GM12875 (cell line): ENCODE data around the gene PDK1.

Source experiments
- H3K4me3 ChIP-seq: one replicate; pipeline ENCODE4 v1.5.1; 2011; ENCODE audit warnings: low read depth, low read length, control low read depth
- TF ChIP-seq, protein P1 (sequence below): IDR thresholded peaks from 2 replicates; pipeline ENCODE4 v1.5.1; 2011; ENCODE audit warnings: low read depth, mild to moderate bottlenecking, control low read depth, inconsistent platforms, low read length, moderate library complexity, borderline replicate concordance; ENCODE audit not compliant: insufficient read depth

PDK1 gene

DNA sequence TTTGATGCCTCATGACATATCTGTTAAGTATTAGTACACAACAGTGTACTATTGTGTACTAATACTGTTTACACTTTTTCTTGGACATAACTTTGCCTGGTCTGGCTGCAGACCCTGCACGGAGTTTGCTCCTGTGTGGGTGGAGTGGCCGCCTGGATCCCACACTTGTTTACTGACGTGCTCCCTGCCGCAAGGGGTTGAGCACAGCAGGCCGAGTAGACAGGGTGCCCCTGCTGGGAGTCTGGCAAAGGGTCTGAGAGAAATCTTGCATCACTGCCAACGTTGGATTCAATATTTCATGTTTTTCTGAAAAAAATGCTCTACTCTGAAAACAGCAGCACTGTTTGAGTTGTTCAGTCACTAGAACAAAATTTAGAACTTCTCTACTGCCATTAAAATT lies 59.0 kb downstream of the PDK1 start:
- no peak overlapping the region for H3K4me3 ChIP-seq
- TF ChIP-seq, protein P1, sequence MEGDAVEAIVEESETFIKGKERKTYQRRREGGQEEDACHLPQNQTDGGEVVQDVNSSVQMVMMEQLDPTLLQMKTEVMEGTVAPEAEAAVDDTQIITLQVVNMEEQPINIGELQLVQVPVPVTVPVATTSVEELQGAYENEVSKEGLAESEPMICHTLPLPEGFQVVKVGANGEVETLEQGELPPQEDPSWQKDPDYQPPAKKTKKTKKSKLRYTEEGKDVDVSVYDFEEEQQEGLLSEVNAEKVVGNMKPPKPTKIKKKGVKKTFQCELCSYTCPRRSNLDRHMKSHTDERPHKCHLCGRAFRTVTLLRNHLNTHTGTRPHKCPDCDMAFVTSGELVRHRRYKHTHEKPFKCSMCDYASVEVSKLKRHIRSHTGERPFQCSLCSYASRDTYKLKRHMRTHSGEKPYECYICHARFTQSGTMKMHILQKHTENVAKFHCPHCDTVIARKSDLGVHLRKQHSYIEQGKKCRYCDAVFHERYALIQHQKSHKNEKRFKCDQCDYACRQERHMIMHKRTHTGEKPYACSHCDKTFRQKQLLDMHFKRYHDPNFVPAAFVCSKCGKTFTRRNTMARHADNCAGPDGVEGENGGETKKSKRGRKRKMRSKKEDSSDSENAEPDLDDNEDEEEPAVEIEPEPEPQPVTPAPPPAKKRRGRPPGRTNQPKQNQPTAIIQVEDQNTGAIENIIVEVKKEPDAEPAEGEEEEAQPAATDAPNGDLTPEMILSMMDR = no peak

DNA sequence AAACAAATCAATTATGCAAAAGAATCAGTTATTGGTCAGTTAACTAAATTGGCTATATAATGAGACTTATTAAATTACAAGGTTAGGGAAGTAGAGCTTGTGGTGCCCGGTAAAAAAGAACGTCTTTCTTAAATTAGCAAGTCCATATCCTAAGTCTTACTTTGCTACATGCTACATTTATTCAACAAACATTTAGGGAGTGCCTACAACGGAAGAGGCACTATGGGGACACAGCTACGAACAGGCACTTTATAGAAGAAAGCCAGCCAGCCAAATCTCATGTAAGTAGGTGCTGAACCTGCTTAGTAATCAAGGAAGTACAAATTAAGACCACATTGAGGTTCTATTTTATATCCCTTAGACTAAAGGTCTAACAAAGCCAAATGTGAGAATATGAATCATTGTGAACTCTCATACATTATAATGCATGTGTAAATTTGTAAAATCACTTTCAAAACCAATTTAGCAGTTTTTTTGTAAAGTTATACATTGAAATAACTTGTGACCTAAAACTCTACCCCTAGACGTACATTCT lies 59.9 kb downstream of the PDK1 start:
- H3K4me3 ChIP-seq = no peak overlapping the region
- TF ChIP-seq, protein P1 = no peak

DNA sequence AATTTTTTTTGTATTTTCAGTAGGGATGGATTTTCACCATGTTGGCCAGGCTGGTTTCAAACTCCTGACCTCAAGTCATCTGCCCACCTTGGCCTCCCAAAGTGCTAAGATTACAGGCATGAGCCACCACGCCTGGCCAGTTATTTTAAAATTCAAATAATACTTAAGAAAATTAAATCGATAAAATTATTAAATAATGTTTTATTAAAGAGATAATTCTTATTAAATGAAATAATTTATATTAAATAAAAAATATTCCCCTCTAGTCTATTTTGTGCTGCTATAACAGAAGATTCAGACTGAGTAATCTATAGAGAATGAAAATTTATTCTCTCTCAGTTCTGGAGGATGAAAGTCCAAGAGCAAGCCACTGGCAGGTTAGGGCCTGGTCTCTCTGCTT lies 61.2 kb downstream of the PDK1 start:
- H3K4me3 ChIP-seq = no peak overlapping the region
- TF ChIP-seq, protein P1 = no peak

DNA sequence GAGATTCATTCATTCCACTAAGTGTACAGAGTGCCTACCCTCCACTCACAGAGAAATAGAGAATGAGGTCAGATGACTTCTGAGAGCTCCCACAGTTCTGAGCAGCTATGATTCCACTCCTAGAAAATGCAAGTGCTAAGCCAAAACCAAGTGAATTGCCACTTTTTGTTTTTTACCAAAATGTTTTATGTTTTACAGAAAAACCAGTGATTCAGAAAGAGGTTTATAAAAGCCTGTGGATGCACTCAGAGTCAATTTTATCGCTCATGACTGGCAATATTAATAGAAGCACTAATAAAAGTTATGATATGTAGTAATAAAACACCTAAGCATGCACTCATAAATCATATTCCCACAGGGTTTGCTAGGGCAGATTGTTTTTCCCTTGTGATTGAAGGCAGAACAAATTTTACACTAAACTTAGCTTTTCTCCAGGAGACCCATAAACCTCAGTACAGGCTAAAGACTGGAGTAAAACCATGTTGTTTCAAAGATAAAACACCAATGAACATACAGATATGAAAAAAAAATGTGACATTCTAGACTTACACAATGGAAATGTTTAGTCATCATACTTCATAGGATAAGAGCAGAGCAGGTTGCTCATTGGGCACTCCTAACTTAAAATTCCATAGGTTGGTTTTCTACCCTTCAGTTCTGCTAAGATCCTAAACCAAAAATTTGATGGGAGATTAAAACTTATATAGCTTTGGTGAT lies 67.5 kb downstream of the PDK1 start:
- TF ChIP-seq, protein P1 = no peak
- no peak overlapping the region for H3K4me3 ChIP-seq

DNA sequence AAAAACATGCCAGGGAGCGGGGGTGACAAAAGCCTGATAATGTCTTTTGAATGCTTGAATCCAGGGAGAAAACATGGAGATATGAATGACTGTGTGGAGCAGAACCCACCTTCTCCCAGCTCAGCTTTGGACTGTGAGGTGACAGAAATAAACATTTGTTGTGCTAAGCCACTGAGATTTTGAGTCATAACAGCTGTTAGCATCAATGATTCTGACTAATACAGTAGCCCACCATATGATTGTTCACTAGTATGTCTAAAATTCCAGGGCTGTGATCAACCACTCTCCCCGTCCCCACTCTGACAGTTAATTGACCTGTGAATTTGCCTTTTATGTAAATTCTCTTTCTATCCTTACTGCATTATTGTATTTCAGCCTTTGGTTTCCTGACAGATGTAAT lies 69.1 kb downstream of the PDK1 start:
- TF ChIP-seq, protein P1 = no peak
- H3K4me3 ChIP-seq = no peak overlapping the region

DNA sequence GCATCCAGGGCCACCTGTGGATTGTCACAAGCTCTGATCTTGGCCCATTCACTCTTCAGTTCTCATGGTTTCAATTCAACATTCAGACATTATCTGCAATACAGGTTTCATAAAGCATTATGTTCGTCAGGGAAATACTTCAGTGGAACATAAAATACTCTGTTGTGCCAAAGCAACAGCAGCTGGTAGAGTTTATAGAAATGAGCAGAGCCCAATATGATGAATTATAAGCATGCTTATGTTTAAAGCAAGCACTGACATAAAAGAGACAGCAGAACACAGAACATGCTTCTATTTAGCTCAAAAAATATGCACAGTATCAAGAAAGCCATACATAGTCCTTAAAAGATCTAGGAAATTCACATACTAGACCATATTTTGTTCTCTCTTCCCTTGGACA lies 71.3 kb downstream of the PDK1 start:
- H3K4me3 ChIP-seq = no peak overlapping the region
- TF ChIP-seq, protein P1 = no peak

DNA sequence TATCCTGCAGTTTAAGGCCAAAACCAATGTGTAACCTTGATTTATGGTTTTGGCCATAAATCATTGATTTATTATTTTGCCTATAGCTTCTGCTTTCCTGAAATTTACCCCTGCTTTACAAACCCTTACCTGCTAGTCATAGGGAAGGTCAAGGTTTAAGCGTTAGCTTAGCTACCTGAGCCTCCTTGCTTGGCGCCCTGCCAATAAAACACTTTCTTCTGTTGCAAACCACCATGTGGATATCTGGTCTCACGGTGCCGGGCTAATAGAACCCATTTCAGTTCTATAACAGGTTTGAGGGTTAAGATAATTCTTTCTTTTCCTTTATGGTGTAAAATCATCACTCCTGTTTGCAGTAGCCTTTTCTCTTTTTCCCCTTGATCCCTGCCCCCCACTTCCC lies 72.2 kb downstream of the PDK1 start:
- H3K4me3 ChIP-seq = no peak overlapping the region
- TF ChIP-seq, protein P1 = no peak
